Measurements from ENCODE around the gene NARS2.
A peak's percentile ranks its signal among the peaks of the same experiment; 100 is the strongest.
"Not testable (repeated sequence)": the region's sequence is repeated elsewhere in the genome, so short reads cannot be mapped to it uniquely, and the experiment has no call there.

NARS2 gene

GRCh38 chr11:78472382-78472781 lies 102.3 kb downstream of the NARS2 start:
- no peak for DNase-seq

DNA sequence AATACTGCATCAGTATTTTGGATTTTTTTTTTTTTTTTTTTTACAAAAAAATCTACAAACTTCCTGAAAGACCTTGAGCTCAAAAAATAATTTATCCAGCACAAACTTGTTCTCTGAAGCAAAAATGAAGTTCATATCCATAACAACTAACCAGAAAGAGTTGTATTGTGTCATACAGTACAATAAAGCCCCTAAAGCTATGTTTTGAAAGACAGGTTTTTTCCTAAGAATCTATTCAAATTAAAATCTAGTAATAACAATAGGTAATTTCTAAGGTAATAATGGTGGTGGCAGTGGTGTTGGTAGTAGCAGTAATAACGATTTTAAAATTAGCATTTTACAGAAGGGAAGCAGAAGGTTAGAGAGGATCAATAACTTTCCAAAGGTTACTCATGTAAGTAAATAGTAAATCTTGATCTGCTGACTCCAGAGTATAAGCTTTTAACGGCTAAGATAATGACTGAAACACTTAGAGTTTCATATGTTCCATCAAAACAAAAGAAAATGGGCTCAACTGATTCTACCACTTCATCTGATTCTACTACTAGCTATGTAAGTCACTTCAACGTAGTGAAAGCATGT lies 103.7 kb downstream of the NARS2 start:
- DNase-seq: no peak

- DNase-seq: no peak
These were observed 104.8 kb downstream of the NARS2 start for GRCh38 chr11:78469896-78470295.

- no peak for DNase-seq
These were observed 106.7 kb downstream of the NARS2 start for GRCh38 chr11:78467931-78468330.

DNA sequence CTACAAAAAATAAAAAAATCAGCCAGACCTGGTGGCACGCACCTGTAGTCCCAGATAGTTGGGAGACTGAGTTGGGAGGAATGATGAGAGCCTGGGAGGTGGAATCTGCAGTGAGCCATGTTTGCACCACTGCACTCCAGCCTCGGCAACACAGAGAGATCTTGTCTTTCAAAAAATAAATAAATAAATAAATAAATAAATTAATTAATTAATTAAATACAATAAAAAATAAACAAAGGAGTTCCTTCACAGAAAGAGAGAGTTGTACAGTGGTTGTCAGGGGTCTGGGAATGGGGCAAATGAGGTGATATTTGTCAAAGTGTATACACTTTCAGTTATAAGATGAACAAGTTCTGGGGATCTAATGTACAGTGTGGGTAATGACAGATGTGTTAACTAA lies 107.3 kb downstream of the NARS2 start:
- no peak for DNase-seq

DNA sequence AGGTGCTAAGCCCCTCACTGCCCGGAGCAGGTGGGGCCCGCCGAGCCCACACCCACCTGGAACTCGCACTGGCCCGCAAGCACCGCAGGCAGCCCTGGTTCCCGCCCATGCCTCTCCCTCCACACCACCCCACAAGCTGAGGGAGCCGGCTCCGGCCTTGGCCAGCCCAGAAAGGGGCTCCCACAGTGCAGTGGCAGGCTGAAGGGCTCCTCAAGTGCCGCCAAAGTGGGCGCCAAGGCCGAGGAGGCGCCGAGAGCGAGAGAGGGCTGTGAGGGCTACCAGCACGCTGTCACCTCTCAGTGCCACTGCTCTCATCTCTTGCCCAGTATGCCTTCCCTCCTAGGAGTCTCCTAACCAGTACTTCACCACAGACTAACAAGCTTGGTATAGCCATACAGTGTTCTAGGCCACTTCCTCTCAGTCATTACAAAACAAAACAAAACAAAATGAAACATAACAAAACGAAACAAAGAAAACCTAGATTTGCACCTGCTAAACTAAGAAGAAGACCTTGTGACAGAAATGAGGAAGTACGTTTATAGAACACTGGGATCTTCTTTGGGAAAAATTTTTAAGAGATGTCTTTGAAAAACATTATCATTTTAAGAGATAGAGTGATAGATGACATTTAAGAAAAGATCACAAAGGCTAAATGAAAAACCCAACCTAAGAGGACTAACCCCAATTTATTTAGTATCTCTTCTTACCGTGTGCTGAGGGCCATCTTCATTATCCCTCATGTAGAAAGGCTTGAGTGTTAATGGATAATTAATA lies 109.3 kb downstream of the NARS2 start:
- DNase-seq: peak; percentile 33

DNA sequence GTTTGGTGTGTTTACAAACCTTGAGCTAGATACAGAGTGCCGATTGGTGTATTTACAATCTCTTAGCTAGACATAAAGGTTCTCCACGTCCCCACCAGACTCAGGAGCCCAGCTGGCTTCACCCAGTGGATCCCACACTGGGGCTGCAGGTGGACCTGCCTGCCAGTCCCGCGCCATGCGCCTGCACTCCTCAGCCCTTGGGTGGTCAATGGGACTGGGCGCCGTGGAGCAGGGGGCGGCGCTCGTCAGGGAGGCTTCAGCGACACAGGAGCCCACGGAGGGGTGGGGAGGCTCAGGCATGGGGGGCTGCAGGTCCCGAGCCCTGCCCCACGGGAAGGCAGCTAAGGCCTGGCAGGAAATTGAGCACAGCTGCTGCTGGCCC lies 109.9 kb downstream of the NARS2 start:
- DNase-seq: not testable (repeated sequence)

DNA sequence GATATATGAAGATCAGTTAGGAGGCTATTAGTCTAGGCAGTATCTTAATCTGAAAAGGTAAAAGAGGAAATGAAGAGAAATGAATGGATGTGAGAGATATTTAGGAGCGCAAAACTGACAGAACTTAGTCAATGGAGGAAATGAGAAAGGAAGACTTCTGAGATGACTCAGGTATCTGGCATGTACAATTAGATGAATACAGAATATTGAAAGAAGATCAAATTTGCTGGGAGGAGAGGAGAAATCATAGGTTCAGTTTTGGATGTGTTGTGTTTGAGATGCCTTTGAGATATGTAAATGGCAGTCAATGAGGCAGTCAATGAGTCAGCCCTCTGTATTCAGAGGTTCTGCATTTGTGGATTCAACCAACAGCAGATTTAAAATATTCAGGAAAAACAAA lies 114.2 kb downstream of the NARS2 start:
- DNase-seq: no peak

GRCh38 chr11:78459738-78460137 lies 114.9 kb downstream of the NARS2 start:
- no peak for DNase-seq

DNA sequence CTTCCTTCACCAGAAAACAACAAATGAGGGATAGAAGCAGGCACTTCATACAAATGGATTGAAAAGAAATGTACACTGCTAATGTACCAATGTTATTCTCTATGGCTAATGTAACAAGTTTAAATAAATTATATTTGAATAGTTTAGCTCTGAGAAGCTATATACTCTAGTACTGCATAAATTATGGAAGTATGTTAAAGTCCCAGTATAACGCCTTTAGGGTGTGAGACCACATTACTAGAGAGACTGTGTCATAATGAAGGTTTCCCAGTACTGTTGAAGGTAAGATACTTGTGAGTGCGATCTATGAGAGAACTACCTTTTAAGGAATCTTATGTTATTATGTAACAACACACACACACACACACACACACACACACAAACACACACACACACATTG lies 117.2 kb downstream of the NARS2 start:
- DNase-seq: no peak

GRCh38 chr11:78453140-78453935 lies 121.3 kb downstream of the NARS2 start:
- DNase-seq: no peak

DNA sequence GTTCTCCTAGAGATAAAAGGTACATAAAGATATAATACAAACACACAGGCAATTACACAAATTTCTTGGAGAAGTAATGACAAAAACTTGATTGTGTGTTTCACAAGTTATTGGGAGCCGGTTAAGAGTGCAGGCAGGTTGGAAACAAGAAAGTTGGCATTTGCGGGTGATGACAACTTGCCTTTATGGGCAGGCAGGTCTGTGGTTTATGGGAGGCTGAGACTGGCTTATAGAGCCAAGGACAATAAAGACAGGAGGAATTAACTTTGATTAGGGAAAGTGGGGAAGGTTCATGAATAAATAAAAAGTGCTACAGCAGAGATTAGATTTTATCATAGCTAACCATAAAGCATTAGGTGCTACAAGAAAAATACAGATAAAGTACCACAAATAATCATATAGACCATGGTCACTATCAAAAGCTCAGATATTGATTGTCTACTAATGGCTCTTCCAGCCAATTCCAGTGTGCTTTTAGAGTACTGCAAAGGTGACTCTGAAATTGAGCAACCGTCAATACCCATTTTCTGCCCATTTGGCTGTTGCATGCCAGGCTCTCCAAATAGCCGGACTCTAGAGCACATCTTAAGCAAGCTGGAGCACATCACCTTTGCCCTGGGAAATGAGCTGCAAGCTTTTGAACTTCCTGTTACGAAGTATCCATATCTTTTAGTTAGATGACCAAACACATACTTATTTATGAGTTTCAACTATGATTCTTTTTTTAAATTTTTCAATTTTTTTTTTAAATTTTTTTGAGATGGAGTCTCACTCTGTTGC lies 123.1 kb downstream of the NARS2 start:
- DNase-seq: no peak

- no peak for DNase-seq
These were observed 123.8 kb downstream of the NARS2 start for GRCh38 chr11:78450866-78451265.

DNA sequence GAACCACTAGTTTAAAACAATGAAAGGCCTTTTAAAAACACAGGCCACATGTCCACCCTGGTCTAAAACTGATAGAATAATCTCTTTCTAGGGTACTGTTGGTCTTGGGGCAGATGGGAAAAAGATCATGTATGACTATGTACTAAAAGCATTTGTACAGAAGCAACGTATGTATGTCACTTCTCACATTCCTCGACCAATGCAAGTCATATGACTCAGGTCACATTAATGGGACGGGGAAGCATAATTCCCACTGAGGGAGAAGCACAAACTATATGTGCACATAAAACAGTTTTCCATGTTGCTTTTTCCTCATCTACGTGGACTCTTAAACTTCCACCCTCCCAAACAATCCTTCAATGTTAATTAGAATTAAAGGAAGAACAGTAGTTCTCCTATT lies 124.8 kb downstream of the NARS2 start:
- DNase-seq: no peak

DNA sequence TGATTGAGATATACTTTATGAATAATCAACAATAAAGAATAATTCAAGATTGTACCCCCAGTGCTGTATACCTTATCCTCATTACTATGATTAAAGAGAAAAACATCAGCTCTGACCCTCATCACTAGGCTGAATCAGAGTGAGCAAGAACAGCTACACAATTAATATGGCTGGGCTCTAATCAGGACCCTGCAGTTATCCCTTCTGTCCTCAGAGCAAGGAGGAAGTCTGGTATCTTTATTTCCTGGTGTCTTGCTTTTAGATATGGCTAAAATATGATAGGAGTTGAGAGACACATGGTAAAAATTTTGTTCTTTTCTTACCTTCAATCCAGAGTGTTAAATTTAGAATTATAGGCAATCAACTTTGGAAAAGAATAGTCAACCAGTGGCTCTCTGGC lies 128.5 kb downstream of the NARS2 start:
- no peak for DNase-seq

DNA sequence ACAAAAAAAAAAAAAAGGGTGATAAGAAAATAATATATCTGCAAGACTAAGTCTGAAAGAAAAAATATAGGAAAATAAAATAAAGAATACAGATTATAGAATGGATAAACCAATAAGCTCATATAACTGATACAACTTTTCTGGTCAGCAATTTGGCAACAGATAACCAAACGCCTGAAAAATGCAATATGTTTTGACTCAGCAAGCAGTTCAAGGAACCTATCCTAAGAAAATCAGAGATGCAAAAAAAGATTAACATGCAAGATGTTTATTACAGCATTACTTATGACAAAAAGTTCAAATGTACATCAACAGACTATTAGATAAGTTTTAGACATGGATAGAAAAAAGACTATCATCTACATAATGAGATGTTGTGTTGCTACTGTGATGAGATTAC lies 129.9 kb downstream of the NARS2 start:
- no peak for DNase-seq

GRCh38 chr11:78441956-78442355 lies 132.7 kb downstream of the NARS2 start:
- no peak for DNase-seq

DNA sequence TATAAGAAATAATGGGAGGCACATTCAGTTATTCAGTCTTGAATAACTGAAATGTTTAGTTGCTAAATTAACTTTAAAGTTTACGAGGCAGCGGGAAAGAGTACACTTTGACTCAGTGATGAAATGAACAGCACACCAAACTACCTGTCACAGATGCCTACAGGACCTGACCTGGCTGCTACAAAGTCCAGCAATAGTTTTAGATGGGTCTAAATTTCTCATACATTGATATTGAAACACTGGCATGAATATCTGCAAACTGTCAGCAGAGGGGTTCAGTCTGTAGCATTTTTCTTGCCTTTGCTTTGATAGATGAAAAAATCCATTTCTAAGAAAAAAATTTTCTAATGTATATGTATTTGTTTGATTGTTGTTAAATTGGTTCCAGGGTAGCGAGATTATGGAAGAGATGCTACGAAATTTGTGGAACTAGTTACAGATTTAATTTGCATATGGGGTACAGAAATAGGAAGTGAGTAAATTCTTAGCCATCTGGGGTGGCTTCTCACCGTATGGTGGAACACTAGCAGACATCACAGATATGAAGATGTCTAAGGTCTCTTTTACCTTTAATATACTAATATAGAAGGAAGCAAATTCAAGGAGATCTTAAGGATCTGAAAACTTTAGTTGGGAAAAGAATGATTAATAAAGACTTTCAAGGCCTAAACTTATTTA lies 136.2 kb downstream of the NARS2 start:
- DNase-seq: no peak

DNA sequence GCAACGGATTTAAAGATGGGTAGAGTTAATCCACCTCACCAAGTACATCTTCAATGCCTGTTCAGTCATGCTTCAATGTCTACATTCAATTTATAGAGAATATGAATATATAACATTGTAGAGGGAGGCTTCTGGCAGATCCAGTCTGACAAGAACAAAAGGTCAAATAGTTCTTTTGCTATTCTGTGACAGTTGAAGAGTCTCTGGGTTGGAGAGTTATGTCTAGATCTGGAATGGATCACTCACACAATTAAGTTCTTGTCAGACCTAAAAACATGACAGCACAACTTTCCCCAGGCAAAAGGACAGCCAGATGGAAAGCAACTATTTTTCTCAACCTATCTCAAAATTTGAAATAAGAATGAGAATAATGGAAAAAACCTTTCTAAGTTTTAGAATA lies 141.7 kb downstream of the NARS2 start:
- DNase-seq: no peak

GRCh38 chr11:78432058-78432515 lies 142.6 kb downstream of the NARS2 start:
- no peak for DNase-seq

GRCh38 chr11:78429660-78430059 lies 145.0 kb downstream of the NARS2 start:
- DNase-seq: no peak

- no peak for DNase-seq
These were observed 145.5 kb downstream of the NARS2 start for GRCh38 chr11:78429209-78429608.

DNA sequence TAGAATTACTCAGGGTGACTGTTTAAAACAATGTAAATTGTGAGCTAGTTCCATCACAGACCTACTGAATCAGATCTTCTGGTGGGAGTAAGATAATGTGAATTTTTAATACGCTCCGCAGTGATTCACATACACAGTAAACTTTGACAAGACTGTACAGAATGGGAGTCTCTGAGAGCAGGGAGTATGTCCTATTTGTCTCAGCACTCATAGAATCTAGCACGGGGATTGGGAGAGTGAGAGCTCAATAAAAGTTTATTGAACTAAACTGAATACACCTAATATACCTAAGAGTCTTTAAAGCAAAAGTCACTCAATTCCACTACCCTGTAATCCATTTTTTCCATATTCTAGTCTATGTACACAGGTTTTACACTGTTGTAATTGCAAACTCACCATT lies 145.9 kb downstream of the NARS2 start:
- no peak for DNase-seq
